ENCODE data around the gene PLLP. TPM values are rescaled to one million over a fixed set of nuclear protein-coding genes. Genes with fewer than 3 reads are reported as not detected.

The PLLP gene
- total RNA-seq, 1 experiment from 2014 or later = 3.1 TPM

- no peak overlapping the region for H3K4me3 ChIP-seq (replicated peaks in 1 of 2; ENCODE audit: low read depth in 1 of 2, low read length in 2 of 2)
- no peak overlapping the region for H3K9ac ChIP-seq (ENCODE audit: low read length)
- H3K79me2 ChIP-seq (ENCODE audit: insufficient read depth, low read length) = no peaks in the 10 kb centered on the region
- DNase-seq (ENCODE audit: low read depth, low spot score) = no peak
- H2AFZ ChIP-seq (ENCODE audit: low read depth, low read length, poor library complexity, severe bottlenecking) = no peak overlapping the region
- ChIA-PET CTCF (no interaction called here), POLR2A (no interaction called here), RAD21 (ENCODE audit: low non-redundant PET in 1 of 2, low total read pairs in 2 of 2, uncharacterized antibody in 2 of 2, unreplicated experiment in 2 of 2) (no interaction called here)
- peaks cover 0 to 16% of the 10 kb centered on the region in 2 experiments; a peak in 1 of 4 replicates for H3K9me3 ChIP-seq (ENCODE audit: control insufficient read depth in 1 of 2, insufficient read depth in 1 of 2, low read depth in 1 of 2, low read length in 2 of 2)
- no peak for ATAC-seq
- BruUV-seq (replicated peaks) = no TSS peak
- H3K27me3 ChIP-seq (ENCODE audit: insufficient read depth, low read length) = no peaks in the 10 kb centered on the region
- TF ChIP-seq ZNF274 (IDR thresholded peaks at IDR 0.05; ENCODE audit: low read depth, low read length) = peak; percentile 71
- no peak for TF ChIP-seq TCF7L2 (IDR thresholded peaks at IDR 0.05; ENCODE audit: borderline replicate concordance, extremely low read depth, insufficient read depth, insufficient read length)
- TF ChIP-seq ELF1 (IDR thresholded peaks at IDR 0.05; ENCODE audit: borderline replicate concordance, low read depth) = no peak
- TF ChIP-seq CTCF (IDR thresholded peaks at IDR 0.05 in 2 of 3, conservative IDR thresholded peaks at IDR 0.05 in 1 of 3; ENCODE audit: borderline replicate concordance in 1 of 3, insufficient read depth in 1 of 3, low read depth in 2 of 3, low read length in 2 of 3) = no peak
- H3K9me2 ChIP-seq (ENCODE audit: insufficient read depth) = no peaks in the 10 kb centered on the region; the same call in 1 of the 2 replicates
- H4K20me1 ChIP-seq (ENCODE audit: insufficient read depth) = no peaks in the 10 kb centered on the region
- intact Hi-C loops (cut with micrococcal nuclease) = no loop called here
- H3K27ac ChIP-seq (ENCODE audit: low read depth, low read length) = no peak overlapping the region
- H3K4me2 ChIP-seq (ENCODE audit: low read length) = no peak overlapping the region
- peaks cover 51 to 65% of the 10 kb centered on the region in 2 experiments for H3K36me3 ChIP-seq (ENCODE audit: control insufficient read depth in 1 of 2, insufficient read depth in 2 of 2, low read length in 2 of 2)
- no peaks in the 10 kb centered on the region for H3K4me1 ChIP-seq (ENCODE audit: control insufficient read depth in 1 of 2, insufficient read depth in 2 of 2, low read length in 2 of 2)
Measured at GRCh38 chr16:57216968-57217367, 67.5 kb downstream of the PLLP start.

GRCh38 chr16:57213462-57213861 is 71.0 kb downstream of the PLLP start:
- H3K27me3 ChIP-seq (ENCODE audit: insufficient read depth, low read length) = no peaks in the 10 kb centered on the region
- no peaks in the 10 kb centered on the region for H3K9me2 ChIP-seq (ENCODE audit: insufficient read depth)
- no peak overlapping the region for H3K27ac ChIP-seq (ENCODE audit: low read depth, low read length)
- intact Hi-C loops (cut with micrococcal nuclease) = no loop called here
- peaks cover 47 to 60% of the 10 kb centered on the region in 2 experiments for H3K36me3 ChIP-seq (ENCODE audit: control insufficient read depth in 1 of 2, insufficient read depth in 2 of 2, low read length in 2 of 2)
- H4K20me1 ChIP-seq (ENCODE audit: insufficient read depth) = no peaks in the 10 kb centered on the region
- ATAC-seq = no peak
- no peak overlapping the region for H3K4me2 ChIP-seq (ENCODE audit: low read length)
- POLR2A ChIA-PET = no interaction called here
- DNase-seq (ENCODE audit: low read depth, low spot score) = no peak
- no TSS peak for BruUV-seq (replicated peaks)
- H3K4me1 ChIP-seq (ENCODE audit: control insufficient read depth in 1 of 2, insufficient read depth in 2 of 2, low read length in 2 of 2) = no peaks in the 10 kb centered on the region
- H2AFZ ChIP-seq (ENCODE audit: low read depth, low read length, poor library complexity, severe bottlenecking) = no peak overlapping the region
- no peak overlapping the region for H3K9ac ChIP-seq (ENCODE audit: low read length)
- no peaks in the 10 kb centered on the region for H3K79me2 ChIP-seq (ENCODE audit: insufficient read depth, low read length)
- H3K4me3 ChIP-seq (replicated peaks in 1 of 2; ENCODE audit: low read depth in 1 of 2, low read length in 2 of 2) = no peak overlapping the region
- CTCF ChIA-PET = no interaction called here
- peaks cover 0 to 16% of the 10 kb centered on the region in 2 experiments; a peak in 1 of 4 replicates for H3K9me3 ChIP-seq (ENCODE audit: control insufficient read depth in 1 of 2, insufficient read depth in 1 of 2, low read depth in 1 of 2, low read length in 2 of 2)
- RAD21 ChIA-PET (ENCODE audit: low non-redundant PET in 1 of 2, low total read pairs in 2 of 2, uncharacterized antibody in 2 of 2, unreplicated experiment in 2 of 2) = no interaction called here
- TF ChIP-seq ZFX (IDR thresholded peaks at IDR 0.05) (no peak), POLR2AphosphoS5 (IDR thresholded peaks at IDR 0.05; ENCODE audit: low read depth, low read length) (no peak), ATF3 (IDR thresholded peaks at IDR 0.05) (no peak), SP1 (IDR thresholded peaks at IDR 0.05; ENCODE audit: low read depth) (no peak), EGR1 (IDR thresholded peaks at IDR 0.05; ENCODE audit: low read depth) (no peak), EZH2phosphoT487 (IDR thresholded peaks at IDR 0.05; ENCODE audit: borderline replicate concordance) (no peak), MAX (IDR thresholded peaks at IDR 0.05) (no peak), REST (IDR thresholded peaks at IDR 0.05; ENCODE audit: low read depth) (no peak), FOSL1 (IDR thresholded peaks at IDR 0.05; ENCODE audit: low read depth) (no peak), ELF1 (IDR thresholded peaks at IDR 0.05; ENCODE audit: borderline replicate concordance, low read depth) (no peak)
